BE2C (cell line): ENCODE results near the gene MATR3.

Source experiments
- DNase-seq: peaks from one replicate; pipeline ENCODE4 v3.0.0-alpha.2; 2020
- H3K27me3 ChIP-seq: fragments of 250-450 bp; sonication (Bioruptor Pico); 2 replicates; pipeline ENCODE4 v1.5.1; 2020; ENCODE audit warnings: mild to moderate bottlenecking
- H3K36me3 ChIP-seq: fragments of 250-450 bp; sonication (Bioruptor Pico); 2 replicates; pipeline ENCODE4 v1.5.1; 2020; ENCODE audit warnings: mild to moderate bottlenecking
- H3K4me1 ChIP-seq: fragments of 250-450 bp; sonication (Bioruptor Pico); 2 replicates; pipeline ENCODE4 v1.5.1; 2020
- H3K4me3 ChIP-seq: 2 replicates; pipeline ENCODE4 v1.5.1; 2011; ENCODE audit warnings: low read depth, low read length
- H3K9me3 ChIP-seq: fragments of 250-450 bp; sonication (Bioruptor Pico); 2 replicates; pipeline ENCODE4 v1.5.1; 2020
- CTCF ChIP-seq: IDR thresholded peaks from 2 replicates; pipeline ENCODE4 v1.5.1; 2012; ENCODE audit warnings: mild to moderate bottlenecking, low read depth, low read length

Gene MATR3

DNA sequence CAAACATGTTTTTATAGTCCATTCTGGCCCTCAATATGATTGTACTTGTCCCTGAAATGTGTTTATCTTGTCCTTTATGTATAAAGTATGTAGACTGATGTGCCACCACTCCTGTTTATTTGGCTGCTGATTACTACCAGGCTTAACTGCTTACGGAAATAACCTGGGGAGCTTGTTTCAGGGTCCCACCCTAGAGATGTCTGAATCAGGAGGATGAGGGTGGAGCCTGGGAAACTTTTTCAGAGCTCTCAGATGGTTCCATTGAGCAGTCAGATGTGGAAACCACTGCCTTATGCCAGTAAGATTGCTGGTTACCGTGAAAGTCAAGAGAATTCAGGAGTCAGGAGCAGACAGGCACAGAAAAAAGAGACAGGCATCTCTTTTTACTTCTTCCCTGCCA lies 70.4 kb downstream of the MATR3 start:
- H3K9me3 ChIP-seq, result no peaks in the 10 kb centered on the region
- peaks cover 50% of the 10 kb centered on the region for H3K36me3 ChIP-seq
- DNase-seq, result no peak
- no peaks in the 10 kb centered on the region for H3K27me3 ChIP-seq
- no peak overlapping the region for H3K4me3 ChIP-seq
- H3K4me1 ChIP-seq, result no peaks in the 10 kb centered on the region
- TF ChIP-seq CTCF, result no peak

- peaks cover 50% of the 10 kb centered on the region for H3K36me3 ChIP-seq
- H3K4me1 ChIP-seq, result no peaks in the 10 kb centered on the region
- H3K4me3 ChIP-seq, result no peak overlapping the region
- no peak for DNase-seq
- TF ChIP-seq CTCF, result no peak
- H3K9me3 ChIP-seq, result no peaks in the 10 kb centered on the region
- no peaks in the 10 kb centered on the region for H3K27me3 ChIP-seq
These were observed 70.9 kb downstream of the MATR3 start for GRCh38 chr5:139364466-139364865.

GRCh38 chr5:139368613-139369012 lies 75.1 kb downstream of the MATR3 start:
- no peaks in the 10 kb centered on the region for H3K4me1 ChIP-seq
- H3K4me3 ChIP-seq, result no peak overlapping the region
- no peak for DNase-seq
- no peaks in the 10 kb centered on the region for H3K9me3 ChIP-seq
- H3K36me3 ChIP-seq, result peaks cover 64% of the 10 kb centered on the region
- TF ChIP-seq CTCF, result peak; percentile 33
- no peaks in the 10 kb centered on the region for H3K27me3 ChIP-seq

DNA sequence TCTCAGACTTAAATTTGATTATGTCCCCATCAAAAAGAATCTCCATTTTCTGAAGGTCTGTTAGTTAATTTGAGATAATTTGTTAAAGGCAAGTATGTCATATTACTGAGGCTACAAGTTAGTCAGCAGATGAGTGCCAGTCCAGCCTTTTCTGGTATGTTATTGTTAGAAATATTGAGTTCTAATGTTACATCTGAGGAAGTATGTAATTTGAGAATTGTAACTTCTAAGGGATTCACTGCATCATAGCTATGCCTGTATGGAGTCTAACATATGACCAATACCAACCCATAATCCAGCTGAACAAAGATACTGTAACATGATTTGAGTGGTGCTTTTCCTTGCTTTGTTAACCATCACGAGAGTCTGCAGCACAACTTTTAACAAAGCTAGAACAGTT lies 75.6 kb downstream of the MATR3 start:
- no peak for TF ChIP-seq CTCF
- Histone ChIP-seq H3K9me3 (no peaks in the 10 kb centered on the region), H3K27me3 (no peaks in the 10 kb centered on the region), H3K4me3 (no peak overlapping the region), H3K36me3 (peaks cover 58% of the 10 kb centered on the region), H3K4me1 (no peaks in the 10 kb centered on the region)
- DNase-seq, result no peak

- Histone ChIP-seq H3K36me3 (peaks cover 35% of the 10 kb centered on the region), H3K4me3 (no peak overlapping the region), H3K4me1 (no peaks in the 10 kb centered on the region), H3K9me3 (no peaks in the 10 kb centered on the region), H3K27me3 (no peaks in the 10 kb centered on the region)
- DNase-seq, result no peak
- no peak for TF ChIP-seq CTCF
These were observed 78.2 kb downstream of the MATR3 start for GRCh38 chr5:139371482-139372435.

- no peak for DNase-seq
- Histone ChIP-seq H3K4me3 (no peak overlapping the region), H3K36me3 (peaks cover 16% of the 10 kb centered on the region), H3K27me3 (no peaks in the 10 kb centered on the region), H3K4me1 (no peaks in the 10 kb centered on the region), H3K9me3 (no peaks in the 10 kb centered on the region)
- TF ChIP-seq CTCF, result 0 out of 2 replicates have a peak, but pooled peaks have one; percentile 3
These were observed 81.4 kb downstream of the MATR3 start for GRCh38 chr5:139374909-139375308.
